Naive thymus-derived CD4-positive, alpha-beta T cell (primary cell): ENCODE measurements around the gene SYCP2. TPM values are rescaled to one million over a fixed set of nuclear protein-coding genes. Genes with fewer than 3 reads are reported as not detected.
"Not testable (repeated sequence)": the region's sequence is repeated elsewhere in the genome, so short reads cannot be mapped to it uniquely, and the experiment has no call there.

Experiments
- ATAC-seq: fragments of 150-1000 bp; cut with Tn5 transposase; 2 replicates; pipeline ENCODE4 v1.10.0; 2021; ENCODE audit warnings: mild to moderate bottlenecking, moderate library complexity
- CTCF ChIA-PET: fragments of 350-600 bp; sonication (Branson Sonifier 250); formaldehyde crosslinking; loops from one replicate; lab custom pipeline; 2021; ENCODE audit warnings: antibody characterized with exemption; lab: Charles Lee
- POLR2A ChIA-PET: fragments of 350-600 bp; sonication (Branson Sonifier 250); formaldehyde crosslinking; loops from one replicate; lab custom pipeline; 2021; ENCODE audit warnings: antibody characterized with exemption, inconsistent platforms; lab: Charles Lee
- DNase-seq, 9 donors: peaks; one replicate each; pipeline versions ENCODE4 v3.0.0 to v3.0.0-alpha.2; 2020 to 2022; ENCODE audit warnings: mixed read lengths in 1 of 9
- H3K27ac ChIP-seq: one replicate; pipeline ENCODE4 v1.7.0; 2013; ENCODE audit warnings: mild to moderate bottlenecking, low read depth, low read length, moderate library complexity
- H3K27me3 ChIP-seq, 2 donors: one replicate each; pipeline ENCODE4 v1.7.0; 2013; ENCODE audit warnings: low read length in 2 of 2, mild to moderate bottlenecking in 2 of 2, moderate library complexity in 2 of 2; ENCODE audit not compliant: control insufficient read depth in 2 of 2, insufficient read depth in 2 of 2
- H3K36me3 ChIP-seq, 3 experiments: 1 replicate in 2 of 3; 2 replicates in 1 of 3; pipeline ENCODE4 v1.7.0; 2013; ENCODE audit warnings: low read length in 3 of 3, mild to moderate bottlenecking in 3 of 3, moderate library complexity in 1 of 3; ENCODE audit not compliant: insufficient read depth in 3 of 3, control insufficient read depth in 2 of 3
- H3K4me1 ChIP-seq, 2 donors: one replicate each; pipeline ENCODE4 v1.7.0; 2013; ENCODE audit warnings: low read length in 2 of 2, mild to moderate bottlenecking in 2 of 2, moderate library complexity in 1 of 2; ENCODE audit not compliant: control insufficient read depth in 2 of 2, insufficient read depth in 2 of 2
- H3K4me3 ChIP-seq: 2 replicates; pipeline ENCODE4 v1.7.0; 2013; ENCODE audit warnings: mild to moderate bottlenecking, low read length
- H3K9me3 ChIP-seq, 3 experiments: 1 replicate in 2 of 3; 2 replicates in 1 of 3; pipeline ENCODE4 v1.7.0; 2013; ENCODE audit warnings: low read length in 3 of 3; ENCODE audit not compliant: control insufficient read depth in 2 of 3
- H3K27ac Mint-ChIP-seq, 9 donors: one replicate each; pipeline ENCODE4 v1.8.0; 2020 to 2022; ENCODE audit warnings: mixed read lengths in 9 of 9, mild to moderate bottlenecking in 8 of 9, moderate library complexity in 5 of 9, inconsistent platforms in 2 of 9
- H3K27me3 Mint-ChIP-seq, 5 donors: one replicate each; pipeline ENCODE4 v1.8.0; 2021 to 2022; ENCODE audit warnings: mixed read lengths in 5 of 5, mild to moderate bottlenecking in 1 of 5
- H3K36me3 Mint-ChIP-seq, 5 donors: one replicate each; pipeline ENCODE4 v1.8.0; 2020 to 2022; ENCODE audit warnings: mixed read lengths in 5 of 5, mild to moderate bottlenecking in 3 of 5, inconsistent platforms in 1 of 5
- H3K4me1 Mint-ChIP-seq, 7 donors: one replicate each; pipeline ENCODE4 v1.8.0; 2020 to 2022; ENCODE audit warnings: mixed read lengths in 7 of 7, mild to moderate bottlenecking in 3 of 7, inconsistent platforms in 1 of 7
- H3K4me3 Mint-ChIP-seq, 10 donors: one replicate each; pipeline ENCODE4 v1.8.0; 2020 to 2022; ENCODE audit warnings: mild to moderate bottlenecking in 10 of 10, mixed read lengths in 10 of 10, moderate library complexity in 6 of 10, inconsistent platforms in 2 of 10
- H3K9me3 Mint-ChIP-seq, 11 donors: one replicate each; pipeline ENCODE4 v1.8.0; 2020 to 2022; ENCODE audit warnings: mixed read lengths in 11 of 11, mild to moderate bottlenecking in 4 of 11, inconsistent platforms in 1 of 11, moderate library complexity in 1 of 11
- intact Hi-C, 2 donors: fragments of 100-400 bp; cut with micrococcal nuclease; formaldehyde crosslinking; loops; one replicate each; pipeline ENCODE4 v1.15.1; 2023
- polyA plus RNA-seq, 2 donors: library from polyadenylated mRNA; unstranded; fragments of 300-500 nt; fragmentation: Illumina TruSeq; gene quantifications; one replicate each; pipeline ENCODE4 v1.2.3, GENCODE V29; 2021
- total RNA-seq, 6 experiments: library from RNA in 5 of 6; stranded (reverse) in 5 of 6; gene quantifications; 1 replicate in 5 of 6; 2 replicates in 1 of 6; pipeline ENCODE4 v1.2.3 and lab custom pipeline; 2021 to 2026

The SYCP2 gene
- total and polyA plus RNA-seq, 7 experiments from 2014 or later = 0.47 to 7.8 (median 3.2) TPM

DNA sequence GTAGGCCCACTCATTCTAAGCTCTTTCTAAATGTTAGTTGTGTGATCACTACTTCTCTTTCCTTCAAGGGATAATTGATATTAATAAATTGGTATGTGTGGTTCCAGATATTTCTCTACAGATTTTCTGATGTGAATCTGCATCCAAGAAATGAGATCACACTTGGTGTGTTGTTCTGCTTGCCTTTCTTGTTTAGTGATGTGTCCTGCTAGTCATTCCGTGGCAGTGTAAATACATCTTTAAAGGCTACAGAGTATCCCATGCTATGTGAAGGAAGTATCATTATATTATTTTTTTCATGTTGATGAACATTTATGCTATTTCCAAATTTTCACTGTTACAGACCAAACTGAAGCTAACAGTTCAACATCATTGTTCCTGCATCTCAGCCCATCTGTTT lies 38.0 kb upstream of the SYCP2 start:
- no peaks in the 10 kb centered on the region for H3K9me3 ChIP-seq
- Mint-ChIP-seq H3K36me3 (peaks cover 0 to 21% (median 10%) of the 10 kb centered on the region in 5 donors), H3K27ac (no peak overlapping the region), H3K4me3 (no peak overlapping the region), H3K27me3 (no peaks in the 10 kb centered on the region), H3K4me1 (no peaks in the 10 kb centered on the region), H3K9me3 (no peaks in the 10 kb centered on the region)
- intact Hi-C loops = no loop called here
- CTCF ChIA-PET = interaction anchor here (0.6 to 1.6 kb wide), 2 partner anchors 23 to 86 kb away, joined by 3 to 4 read pairs; no protein-coding TSS in a partner anchor
- H3K27me3 ChIP-seq = no peaks in the 10 kb centered on the region
- no peak for DNase-seq
- ATAC-seq = no peak
- no peak overlapping the region for H3K27ac ChIP-seq
- H3K4me1 ChIP-seq = no peaks in the 10 kb centered on the region
- no peak overlapping the region for H3K4me3 ChIP-seq
- POLR2A ChIA-PET = no interaction called here
- H3K36me3 ChIP-seq = no peaks in the 10 kb centered on the region

DNA sequence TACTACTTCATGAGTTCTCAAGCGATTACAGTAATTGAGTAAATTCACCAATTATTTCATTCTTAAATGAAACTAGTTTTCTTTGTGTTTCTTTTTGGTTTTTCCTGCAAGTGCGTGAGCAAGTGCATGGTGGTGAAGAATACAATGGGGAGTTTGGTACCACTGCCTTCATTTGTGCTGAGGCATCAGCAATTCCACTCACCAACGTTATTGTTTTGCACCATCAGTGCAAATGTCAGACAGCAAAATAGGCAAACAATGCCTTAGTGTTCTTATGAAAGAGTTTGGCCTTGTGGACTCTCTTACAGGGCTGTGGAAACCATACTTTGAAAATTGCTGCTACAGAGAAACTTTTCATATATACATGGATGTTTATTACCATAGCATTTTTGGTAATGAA lies 33.0 kb upstream of the SYCP2 start:
- H3K27me3 ChIP-seq = no peaks in the 10 kb centered on the region
- no peaks in the 10 kb centered on the region for H3K36me3 ChIP-seq
- no peak for DNase-seq
- ChIA-PET POLR2A (no interaction called here), CTCF (no interaction called here)
- H3K4me3 ChIP-seq = no peak overlapping the region
- peaks cover 0 to 3% (median 0%) of the 10 kb centered on the region in 7 donors for H3K4me1 Mint-ChIP-seq
- H3K27ac ChIP-seq = no peak overlapping the region
- no peaks in the 10 kb centered on the region for H3K27me3 Mint-ChIP-seq
- intact Hi-C loops = no loop called here
- H3K4me1 ChIP-seq = no peaks in the 10 kb centered on the region
- ATAC-seq = no peak
- no peak overlapping the region for H3K27ac Mint-ChIP-seq
- no peaks in the 10 kb centered on the region for H3K9me3 ChIP-seq
- no peak overlapping the region for H3K4me3 Mint-ChIP-seq
- no peaks in the 10 kb centered on the region for H3K9me3 Mint-ChIP-seq
- H3K36me3 Mint-ChIP-seq = peaks cover 0 to 10% (median 0%) of the 10 kb centered on the region in 5 donors

DNA sequence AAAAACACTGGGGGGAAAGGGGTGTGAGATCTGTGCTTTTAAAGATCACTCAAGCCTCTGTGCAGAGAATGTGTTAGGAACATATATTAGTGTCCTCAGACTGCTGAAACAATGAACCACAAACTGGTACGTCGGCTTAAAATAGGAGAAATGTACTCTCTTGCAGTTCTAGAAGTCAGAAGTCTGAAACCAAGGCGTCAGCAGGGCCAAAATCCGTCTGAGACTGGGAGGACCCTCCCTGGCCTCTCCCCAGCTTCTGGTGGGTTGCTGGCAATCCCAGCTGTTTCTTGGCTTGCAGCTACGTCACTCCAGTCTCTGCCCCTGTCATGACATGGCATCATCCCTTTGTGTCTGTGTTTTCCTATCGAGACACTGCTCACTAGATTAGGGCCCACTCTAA lies 28.7 kb upstream of the SYCP2 start:
- Histone ChIP-seq H3K27ac (no peak overlapping the region), H3K9me3 (no peaks in the 10 kb centered on the region), H3K36me3 (no peaks in the 10 kb centered on the region), H3K27me3 (no peaks in the 10 kb centered on the region), H3K4me3 (no peak overlapping the region), H3K4me1 (no peaks in the 10 kb centered on the region)
- ATAC-seq (no peak), DNase-seq (no peak)
- H3K36me3 Mint-ChIP-seq = peaks cover 0 to 30% (median 10%) of the 10 kb centered on the region in 5 donors
- CTCF ChIA-PET = no interaction called here
- intact Hi-C loops = no loop called here
- H3K4me3 Mint-ChIP-seq = no peak overlapping the region
- H3K27ac Mint-ChIP-seq = no peak overlapping the region
- no peaks in the 10 kb centered on the region for H3K9me3 Mint-ChIP-seq
- peaks cover 0 to 3% (median 0%) of the 10 kb centered on the region in 7 donors for H3K4me1 Mint-ChIP-seq
- no peaks in the 10 kb centered on the region for H3K27me3 Mint-ChIP-seq
- POLR2A ChIA-PET = interaction anchor here (0.6 kb wide), 1 partner anchor 61 kb away, joined by 3 read pairs; no protein-coding TSS in a partner anchor

GRCh38 chr20:59961423-59961822 lies 28.0 kb upstream of the SYCP2 start:
- Histone ChIP-seq H3K27ac (no peak overlapping the region), H3K9me3 (no peaks in the 10 kb centered on the region), H3K27me3 (no peaks in the 10 kb centered on the region), H3K36me3 (no peaks in the 10 kb centered on the region), H3K4me3 (no peak overlapping the region), H3K4me1 (no peaks in the 10 kb centered on the region)
- ChIA-PET CTCF (no interaction called here), POLR2A (no interaction called here)
- H3K27ac Mint-ChIP-seq = no peak overlapping the region
- H3K4me1 Mint-ChIP-seq = peaks cover 0 to 3% (median 0%) of the 10 kb centered on the region in 7 donors
- ATAC-seq = no peak
- DNase-seq = no peak
- H3K9me3 Mint-ChIP-seq = no peaks in the 10 kb centered on the region
- H3K36me3 Mint-ChIP-seq = peaks cover 0 to 30% (median 10%) of the 10 kb centered on the region in 5 donors
- no peak overlapping the region for H3K4me3 Mint-ChIP-seq
- intact Hi-C loops = no loop called here
- H3K27me3 Mint-ChIP-seq = no peaks in the 10 kb centered on the region

DNA sequence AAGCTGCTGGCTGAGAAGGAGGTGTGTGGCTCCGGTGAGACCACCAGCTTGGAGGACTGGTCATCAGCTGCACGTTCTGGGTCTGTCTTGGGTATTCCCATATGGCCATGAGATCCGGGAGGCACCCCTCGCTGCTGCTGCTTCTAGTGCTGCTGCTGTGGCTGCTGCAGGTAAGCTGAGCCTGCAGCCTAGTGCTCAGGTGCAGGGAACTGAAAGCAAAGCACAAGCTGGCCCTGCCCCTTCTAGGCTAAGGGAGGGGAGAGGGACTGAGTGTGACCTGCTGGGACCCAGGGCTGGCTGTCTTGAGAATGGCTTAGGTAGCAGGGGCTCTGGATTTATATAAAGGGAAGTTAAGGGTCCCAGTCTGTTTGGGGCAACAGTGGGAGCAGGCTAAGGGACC lies 25.2 kb upstream of the SYCP2 start:
- ATAC-seq (no peak), DNase-seq (no peak)
- intact Hi-C loops = no loop called here
- H3K9me3 Mint-ChIP-seq = no peaks in the 10 kb centered on the region
- ChIA-PET POLR2A (no interaction called here), CTCF (interaction anchor here (1.0 kb wide), 1 partner anchor 8 kb away, joined by 3 read pairs; no protein-coding TSS in a partner anchor)
- no peak overlapping the region for H3K27ac ChIP-seq
- peaks cover 0 to 30% (median 10%) of the 10 kb centered on the region in 5 donors for H3K36me3 Mint-ChIP-seq
- H3K4me3 Mint-ChIP-seq = no peak overlapping the region
- no peaks in the 10 kb centered on the region for H3K27me3 Mint-ChIP-seq
- H3K27ac Mint-ChIP-seq = no peak overlapping the region
- no peaks in the 10 kb centered on the region for H3K36me3 ChIP-seq
- no peak overlapping the region for H3K4me3 ChIP-seq
- no peaks in the 10 kb centered on the region for H3K27me3 ChIP-seq
- no peaks in the 10 kb centered on the region for H3K4me1 ChIP-seq
- H3K4me1 Mint-ChIP-seq = no peaks in the 10 kb centered on the region
- H3K9me3 ChIP-seq = no peaks in the 10 kb centered on the region

GRCh38 chr20:59958123-59958522 lies 24.7 kb upstream of the SYCP2 start, which contains the start of gene CDH26:
Gene CDH26, plus strand, starts transcription at chr20:59958423. Its CDS starts 304 bp downstream, at chr20:59958727.
- Mint-ChIP-seq H3K9me3 (no peaks in the 10 kb centered on the region), H3K27me3 (no peaks in the 10 kb centered on the region), H3K27ac (no peak within 1 kb of the TSS), H3K36me3 (peaks cover 0 to 31% (median 10%) of the 10 kb centered on the region in 5 donors), H3K4me3 (no peak within 1 kb of the TSS), H3K4me1 (no peaks in the 10 kb centered on the region)
- no peaks in the 10 kb centered on the region for H3K9me3 ChIP-seq
- DNase-seq (no peak), ATAC-seq (no peak)
- intact Hi-C loops = no loop called here
- no peaks in the 10 kb centered on the region for H3K4me1 ChIP-seq
- no peak within 1 kb of the TSS for H3K27ac ChIP-seq
- CTCF ChIA-PET = interaction anchor here (1.0 kb wide), 1 partner anchor 8 kb away, joined by 3 read pairs; no protein-coding TSS in a partner anchor
- H3K4me3 ChIP-seq = no peak within 1 kb of the TSS
- no peaks in the 10 kb centered on the region for H3K27me3 ChIP-seq
- POLR2A ChIA-PET = no interaction called here
- H3K36me3 ChIP-seq = no peaks in the 10 kb centered on the region

- H3K9me3 ChIP-seq, H3K27me3 ChIP-seq, H3K4me1 Mint-ChIP-seq, H3K27ac ChIP-seq, H3K4me3 Mint-ChIP-seq, H3K36me3 ChIP-seq, H3K4me1 ChIP-seq, H3K27ac Mint-ChIP-seq, ATAC-seq, H3K4me3 ChIP-seq, intact Hi-C loops, H3K9me3 Mint-ChIP-seq, DNase-seq, H3K27me3 Mint-ChIP-seq, CTCF ChIA-PET, POLR2A ChIA-PET: not testable (repeated sequence)
- H3K36me3 Mint-ChIP-seq = peaks cover 0 to 30% (median 10%) of the 10 kb centered on the region in 5 donors
Measured at GRCh38 chr20:59957568-59957967, 24.1 kb upstream of the SYCP2 start.
